GM19328 (cell line): Measurements from ENCODE around the gene EML1.
"Not testable (repeated sequence)": the region's sequence is repeated elsewhere in the genome, so short reads cannot be mapped to it uniquely, and the experiment has no call there.

Source experiments
- ATAC-seq: cut with Tn5 transposase; IDR thresholded peaks from one replicate; pipeline ENCODE4 v1.9.1; 2021; ENCODE audit warnings: mild to moderate bottlenecking, moderate library complexity; ENCODE audit not compliant: unreplicated experiment

EML1 gene

GRCh38 chr14:99755629-99756603 is 37.3 kb upstream of the EML1 start:
- no peak for ATAC-seq

GRCh38 chr14:99756796-99757195 is 36.4 kb upstream of the EML1 start:
- no peak for ATAC-seq

GRCh38 chr14:99757331-99758070 is 35.7 kb upstream of the EML1 start:
- ATAC-seq: no peak

GRCh38 chr14:99758121-99758821 is 34.9 kb upstream of the EML1 start:
- no peak for ATAC-seq

GRCh38 chr14:99758872-99759545 is 34.2 kb upstream of the EML1 start:
- ATAC-seq: no peak

GRCh38 chr14:99759546-99759925 is 33.7 kb upstream of the EML1 start:
- ATAC-seq: no peak

GRCh38 chr14:99760817-99761216 is 32.4 kb upstream of the EML1 start:
- ATAC-seq: no peak

- not testable (repeated sequence) for ATAC-seq
Measured at GRCh38 chr14:99762911-99763310, 30.3 kb upstream of the EML1 start.

GRCh38 chr14:99763527-99764221 is 29.5 kb upstream of the EML1 start:
- ATAC-seq: no peak

- no peak for ATAC-seq
Measured at GRCh38 chr14:99764222-99764706, 28.9 kb upstream of the EML1 start.

- no peak for ATAC-seq
Measured at GRCh38 chr14:99768381-99768780, 24.8 kb upstream of the EML1 start.

- no peak for ATAC-seq
Measured at GRCh38 chr14:99769123-99769522, 24.1 kb upstream of the EML1 start.

GRCh38 chr14:99769799-99770198 is 23.4 kb upstream of the EML1 start:
- no peak for ATAC-seq

- ATAC-seq: no peak
Measured at GRCh38 chr14:99772371-99773283, 20.6 kb upstream of the EML1 start.

GRCh38 chr14:99773521-99774497 is 19.4 kb upstream of the EML1 start:
- no peak for ATAC-seq

- ATAC-seq: no peak
Measured at GRCh38 chr14:99774556-99775307, 18.5 kb upstream of the EML1 start.

GRCh38 chr14:99775351-99775750 is 17.9 kb upstream of the EML1 start:
- ATAC-seq: no peak
